Measurements from ENCODE around the gene TNXB.

DNA sequence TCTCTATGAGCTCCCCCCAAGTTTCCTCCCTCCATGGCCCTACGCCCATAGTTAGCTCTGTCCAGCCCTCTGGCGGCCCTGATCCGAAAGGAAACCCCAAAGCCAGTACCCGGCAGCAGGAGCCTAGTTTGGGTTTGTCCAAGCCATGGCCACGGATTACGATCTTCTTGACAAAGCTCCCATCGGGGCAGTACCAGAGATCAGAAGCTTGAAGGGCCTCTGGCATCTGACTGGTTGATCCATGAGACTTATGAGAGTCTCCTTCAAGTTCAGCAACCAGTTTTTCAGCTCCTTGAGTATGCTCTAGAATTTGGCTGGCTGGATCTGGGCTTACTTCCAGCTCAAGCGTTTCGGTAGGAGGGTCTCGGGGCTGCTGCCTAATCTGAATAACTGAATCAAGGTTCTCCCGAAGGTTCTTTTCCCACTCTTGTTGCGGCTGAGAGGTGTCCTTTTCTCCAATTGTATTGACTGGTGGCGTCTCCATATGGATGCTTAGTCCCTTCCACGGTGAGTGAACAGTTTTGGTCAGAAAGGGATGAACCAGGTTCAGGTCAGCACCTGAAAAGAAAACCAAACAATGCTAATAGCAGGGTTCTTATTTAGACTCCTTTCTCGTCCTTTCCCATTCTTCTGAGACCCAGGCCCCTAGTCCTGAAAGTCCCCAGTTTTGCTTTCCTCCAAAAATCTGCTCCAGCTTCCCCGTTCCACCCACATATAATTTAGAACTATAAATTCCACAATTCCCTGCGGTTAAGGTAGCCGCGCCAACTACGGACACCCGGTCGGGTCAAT is 20.4 kb upstream of the TNXB start:
- TF ChIP-seq, protein P1, sequence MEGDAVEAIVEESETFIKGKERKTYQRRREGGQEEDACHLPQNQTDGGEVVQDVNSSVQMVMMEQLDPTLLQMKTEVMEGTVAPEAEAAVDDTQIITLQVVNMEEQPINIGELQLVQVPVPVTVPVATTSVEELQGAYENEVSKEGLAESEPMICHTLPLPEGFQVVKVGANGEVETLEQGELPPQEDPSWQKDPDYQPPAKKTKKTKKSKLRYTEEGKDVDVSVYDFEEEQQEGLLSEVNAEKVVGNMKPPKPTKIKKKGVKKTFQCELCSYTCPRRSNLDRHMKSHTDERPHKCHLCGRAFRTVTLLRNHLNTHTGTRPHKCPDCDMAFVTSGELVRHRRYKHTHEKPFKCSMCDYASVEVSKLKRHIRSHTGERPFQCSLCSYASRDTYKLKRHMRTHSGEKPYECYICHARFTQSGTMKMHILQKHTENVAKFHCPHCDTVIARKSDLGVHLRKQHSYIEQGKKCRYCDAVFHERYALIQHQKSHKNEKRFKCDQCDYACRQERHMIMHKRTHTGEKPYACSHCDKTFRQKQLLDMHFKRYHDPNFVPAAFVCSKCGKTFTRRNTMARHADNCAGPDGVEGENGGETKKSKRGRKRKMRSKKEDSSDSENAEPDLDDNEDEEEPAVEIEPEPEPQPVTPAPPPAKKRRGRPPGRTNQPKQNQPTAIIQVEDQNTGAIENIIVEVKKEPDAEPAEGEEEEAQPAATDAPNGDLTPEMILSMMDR (IDR thresholded peaks at IDR 0.05), result no peak
- TF ChIP-seq POLR2A (IDR thresholded peaks at IDR 0.05) (no peak), POLR2AphosphoS5 (IDR thresholded peaks at IDR 0.05) (peak in 1 of 3 donors; percentile 65)
